Dermis blood vessel endothelial cell (primary cell): ENCODE data around the gene LNP1. TPM values are rescaled to one million over a fixed set of nuclear protein-coding genes. Genes with fewer than 3 reads are reported as not detected.

Experiments
- DNase-seq: peaks from one replicate; pipeline ENCODE4 v3.0.0; 2010
- total RNA-seq: library from RNA; depleted of rRNA; stranded (reverse); fragments of >200 nt; gene quantifications from 2 replicates; pipeline ENCODE4 v1.2.3, GENCODE V29; 2014

LNP1 gene
- total RNA-seq, 1 donor from 2014 or later, result 0.51 TPM

DNA sequence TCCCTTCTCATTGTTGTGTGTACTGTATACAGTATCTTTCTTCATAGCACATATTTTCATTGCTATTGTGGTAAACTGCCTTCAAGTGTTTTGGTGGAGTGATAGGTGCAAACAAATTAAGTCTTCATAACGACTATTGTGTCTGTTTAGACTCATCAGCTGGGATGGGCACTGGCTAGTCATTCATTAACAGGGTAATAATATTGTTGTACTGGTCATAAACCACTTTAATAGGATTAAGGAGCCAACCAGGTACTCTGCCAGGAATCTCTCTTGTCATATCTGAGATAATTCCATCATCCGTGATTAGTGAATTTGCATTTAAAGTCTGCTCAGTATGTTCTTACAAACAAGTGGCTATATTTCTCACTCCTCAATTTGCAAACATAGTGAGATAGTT is 80.8 kb downstream of the LNP1 start:
- no peak for DNase-seq

DNA sequence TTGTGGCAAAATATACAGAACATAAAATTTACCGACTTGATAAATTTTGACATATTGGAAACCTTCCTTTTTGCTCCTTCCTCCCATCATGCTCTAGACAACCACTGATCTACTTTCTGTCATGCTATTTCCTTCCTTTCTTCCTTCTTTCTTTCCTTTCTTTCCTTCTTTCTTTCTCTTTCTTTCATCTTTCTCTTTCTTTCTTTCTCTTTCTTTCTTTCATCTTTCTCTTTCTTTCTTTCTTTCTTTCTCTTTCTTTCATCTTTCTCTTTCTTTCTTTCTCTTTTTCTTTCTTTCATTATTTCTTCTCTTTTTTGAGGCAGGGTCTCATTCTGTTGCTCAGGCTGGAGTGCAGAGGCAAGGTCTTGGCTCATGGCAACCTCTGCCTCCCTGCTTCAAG is 82.2 kb downstream of the LNP1 start:
- DNase-seq, result no peak

- DNase-seq, result no peak
These were observed 85.5 kb downstream of the LNP1 start for GRCh38 chr3:100486808-100487207.

DNA sequence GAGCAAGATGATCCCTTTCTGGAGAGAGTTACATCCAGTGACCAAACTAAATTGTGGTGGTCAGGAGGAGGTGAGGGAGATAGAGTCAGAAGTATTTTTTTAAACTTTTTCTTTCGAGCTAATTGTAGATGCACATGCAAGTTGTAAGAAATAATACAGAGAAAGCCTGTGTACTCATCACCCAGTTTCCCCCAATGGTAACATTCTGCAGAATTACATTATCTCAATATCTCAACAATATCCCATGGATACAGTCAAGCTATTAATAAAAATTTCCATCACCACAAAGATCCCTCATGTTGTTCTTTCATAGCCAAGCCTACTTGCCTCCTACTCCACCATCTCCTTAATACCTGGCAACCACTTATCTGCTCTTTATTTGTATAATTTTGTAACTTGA is 87.8 kb downstream of the LNP1 start:
- no peak for DNase-seq

DNA sequence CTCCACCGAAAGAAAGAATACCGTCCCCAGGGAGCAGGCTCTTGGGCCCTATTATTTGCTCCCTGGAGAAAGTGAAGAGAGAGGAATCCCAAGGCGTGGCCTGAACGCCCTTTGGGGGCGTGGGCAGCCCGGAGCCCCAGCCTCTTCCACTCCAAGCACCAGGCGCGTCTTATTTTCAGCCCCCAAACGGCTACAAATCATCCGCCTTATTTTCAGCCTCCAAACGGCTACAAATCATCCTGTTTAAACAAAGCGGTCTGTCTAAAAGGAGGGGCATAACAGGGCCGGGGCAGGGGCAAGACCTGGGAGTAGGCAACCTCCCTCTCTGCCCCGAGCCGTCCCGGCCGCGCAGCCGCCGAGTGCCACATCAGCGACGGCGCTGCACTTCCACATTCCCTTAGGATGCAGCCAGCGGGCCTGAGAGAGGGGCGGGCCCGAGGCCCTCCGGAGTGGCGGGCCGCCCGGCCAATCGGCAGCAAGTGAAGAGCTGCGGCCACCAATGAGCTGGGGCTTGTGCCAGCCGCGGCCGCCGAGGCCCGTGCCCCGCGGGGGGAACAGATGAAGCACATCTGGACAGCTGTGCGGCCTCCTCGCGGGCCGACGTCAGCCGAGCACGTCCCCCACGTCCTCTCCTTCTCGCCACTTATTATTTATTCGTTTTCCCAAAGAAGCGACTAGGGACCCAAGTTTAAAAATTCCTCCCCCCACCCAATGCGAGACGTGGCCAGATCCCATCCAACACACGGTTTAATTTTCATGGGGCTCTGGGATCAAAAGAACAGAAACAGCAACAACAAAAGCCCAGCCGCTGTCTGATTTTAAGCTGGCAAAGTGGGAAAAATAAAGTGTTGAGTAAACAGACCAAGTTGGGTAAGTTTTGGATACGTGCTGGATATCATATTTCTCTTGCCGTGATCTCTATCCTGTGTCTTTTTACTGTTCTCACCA is 91.0 kb downstream of the LNP1 start, which contains the start of gene TMEM45A:
TMEM45A (plus strand) TSS at position 561 of the 948 bp plus-strand sequence. CDS start 62,593 bp downstream, outside the sequence.
- DNase-seq, result peak; percentile 95

DNA sequence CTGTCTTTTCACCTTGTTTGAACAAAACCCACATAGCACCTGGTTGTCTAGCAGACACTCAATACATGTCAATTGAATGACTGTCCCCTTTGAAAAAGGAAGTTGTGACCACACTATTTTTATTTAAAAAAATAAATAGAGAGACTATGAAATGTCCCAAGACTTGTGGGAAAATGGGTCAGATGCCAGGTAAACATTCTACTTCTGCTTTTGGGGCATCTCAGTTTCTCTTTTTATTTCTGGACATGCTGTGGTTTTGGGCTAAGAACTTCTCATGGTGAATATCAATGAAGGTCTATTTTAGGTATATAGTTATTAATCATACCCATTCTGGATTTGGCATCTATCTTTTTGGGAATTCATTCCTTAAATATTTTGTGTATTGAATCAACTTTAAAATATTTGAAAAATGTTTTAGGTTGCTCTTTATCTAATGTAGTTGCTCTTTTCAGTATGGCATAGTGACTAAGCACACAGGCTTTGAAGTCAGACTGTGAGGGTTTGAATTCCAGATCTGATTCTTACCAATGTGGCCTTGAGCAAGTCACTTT is 95.4 kb downstream of the LNP1 start:
- DNase-seq, result no peak

DNA sequence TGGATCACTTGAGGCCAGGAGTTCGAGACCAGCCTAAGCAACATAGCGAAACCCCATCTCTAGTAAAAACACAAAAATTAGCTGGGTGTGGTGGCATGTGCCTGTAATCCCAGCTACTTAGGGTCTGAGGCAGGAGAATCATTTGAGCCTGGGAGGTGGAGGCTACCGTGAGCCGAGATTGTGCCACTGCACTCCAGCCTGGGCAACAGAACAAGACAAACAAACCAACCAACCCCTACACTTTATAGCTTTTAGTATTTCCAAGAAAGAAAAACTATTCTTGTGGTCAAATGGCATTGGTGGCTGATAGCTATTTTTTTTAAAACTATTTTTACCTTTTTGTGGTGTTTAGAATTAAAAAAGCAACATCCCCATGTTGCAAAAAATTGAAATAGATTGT is 98.3 kb downstream of the LNP1 start:
- no peak for DNase-seq

DNA sequence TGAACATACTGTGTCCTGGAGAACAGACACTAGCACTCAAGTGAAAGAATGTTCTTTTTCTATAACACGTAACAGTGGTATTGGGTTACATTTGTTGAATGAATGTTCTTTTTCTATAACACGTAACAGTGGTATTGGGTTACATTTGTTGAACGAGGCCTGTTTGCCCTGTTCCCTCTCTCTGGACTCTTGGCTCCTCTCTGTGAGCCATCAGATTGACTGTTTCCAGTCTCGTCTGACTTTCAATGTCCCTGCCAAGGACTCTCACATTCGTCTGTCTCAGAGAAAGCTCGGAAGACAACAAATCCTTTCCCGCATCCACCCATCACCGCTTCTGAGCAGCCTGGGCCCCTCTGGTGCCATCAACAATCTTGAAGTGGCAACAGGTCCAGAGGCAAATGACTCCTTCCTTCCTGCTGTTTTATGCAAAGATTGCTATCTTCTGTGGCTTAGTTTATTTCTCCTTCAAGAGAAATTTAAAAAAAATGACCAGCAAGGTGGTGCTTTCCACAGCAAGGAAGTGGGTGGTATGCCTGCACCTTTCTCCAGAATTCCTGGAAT is 99.1 kb downstream of the LNP1 start:
- no peak for DNase-seq

GRCh38 chr3:100503448-100503847 is 102.1 kb downstream of the LNP1 start:
- DNase-seq, result no peak

Other genes with a start within 250 kb of the LNP1 start
- gene TBC1D23, start 140.5 kb upstream of the LNP1 start, total RNA-seq, result 46.1 and 49.1 TPM in 2 replicates
- gene NIT2, start 66.8 kb upstream of the LNP1 start, total RNA-seq, result 6.5 and 8.4 TPM in 2 replicates
- gene TOMM70, start 450 bp upstream of the LNP1 start, total RNA-seq, result 38.3 and 49.0 TPM in 2 replicates
- gene TMEM45A, start 91.1 kb downstream of the LNP1 start, total RNA-seq, result 9.0 and 16.1 TPM in 2 replicates
- not detected in 2 replicates for gene ADGRG7, start 208.1 kb downstream of the LNP1 start, total RNA-seq